Neural crest cell (in vitro differentiated cells): ENCODE data around the gene FAM13A. TPM values are rescaled to one million over a fixed set of nuclear protein-coding genes. Genes with fewer than 3 reads are reported as not detected.

ENCODE experiments used
- DNase-seq: peaks from one replicate; pipeline ENCODE4 v3.0.0; 2021; ENCODE audit warnings: low read depth, mixed read lengths, low spot score
- H3K27ac Mint-ChIP-seq: one replicate; pipeline ENCODE4 v1.8.0; 2021; ENCODE audit warnings: mild to moderate bottlenecking, mixed read lengths; ENCODE audit not compliant: unreplicated experiment
- H3K27me3 Mint-ChIP-seq: 2 replicates; pipeline ENCODE4 v1.8.0; 2021; ENCODE audit warnings: low read depth, mild to moderate bottlenecking, mixed read lengths
- H3K36me3 Mint-ChIP-seq: 2 replicates; pipeline ENCODE4 v1.8.0; 2021; ENCODE audit warnings: low read depth, mild to moderate bottlenecking, mixed read lengths
- H3K4me1 Mint-ChIP-seq: 2 replicates; pipeline ENCODE4 v1.8.0; 2021; ENCODE audit warnings: mixed read lengths
- H3K4me3 Mint-ChIP-seq: one replicate; pipeline ENCODE4 v1.8.0; 2021; ENCODE audit warnings: mild to moderate bottlenecking, mixed read lengths
- H3K9me3 Mint-ChIP-seq: 2 replicates; pipeline ENCODE4 v1.8.0; 2021; ENCODE audit warnings: mixed read lengths
- CTCF ChIP-seq: fragments of 200-600 bp; sonication (generic); conservative IDR thresholded peaks from 2 replicates; pipeline ENCODE4 v1.5.0; 2021; ENCODE audit warnings: antibody characterized with exemption, mild to moderate bottlenecking
- total RNA-seq: library from RNA; stranded (reverse); gene quantifications from 2 replicates; pipeline ENCODE4 v1.2.1, GENCODE V29; 2021

Gene FAM13A
- total RNA-seq, 1 donor from 2014 or later, result 18.1 TPM

DNA sequence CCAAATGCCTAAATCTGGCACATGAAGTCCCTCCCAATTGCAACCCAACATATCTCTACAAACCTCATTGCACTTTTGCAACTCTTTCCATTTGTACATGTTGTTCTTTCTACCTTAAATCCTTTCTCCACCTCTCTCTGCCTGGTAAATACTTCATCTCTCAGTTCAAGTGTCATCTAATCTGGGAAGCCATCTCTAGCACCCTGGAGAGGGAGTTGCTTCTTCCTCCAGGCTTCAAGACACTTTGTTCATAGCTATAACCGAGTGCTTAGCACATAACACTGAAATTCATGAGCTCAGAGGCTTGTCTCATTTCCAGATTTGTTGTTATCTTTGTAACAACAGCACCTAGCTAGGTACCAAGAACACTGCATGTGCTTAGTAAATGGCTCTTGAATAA, 244.6 kb downstream of the FAM13A start:
- DNase-seq, result no peak
- Mint-ChIP-seq H3K27ac (no peak overlapping the region), H3K9me3 (no peaks in the 10 kb centered on the region), H3K27me3 (no peaks in the 10 kb centered on the region), H3K36me3 (no peaks in the 10 kb centered on the region), H3K4me1 (peaks cover 7% of the 10 kb centered on the region), H3K4me3 (no peak overlapping the region)
- TF ChIP-seq CTCF, result no peak

DNA sequence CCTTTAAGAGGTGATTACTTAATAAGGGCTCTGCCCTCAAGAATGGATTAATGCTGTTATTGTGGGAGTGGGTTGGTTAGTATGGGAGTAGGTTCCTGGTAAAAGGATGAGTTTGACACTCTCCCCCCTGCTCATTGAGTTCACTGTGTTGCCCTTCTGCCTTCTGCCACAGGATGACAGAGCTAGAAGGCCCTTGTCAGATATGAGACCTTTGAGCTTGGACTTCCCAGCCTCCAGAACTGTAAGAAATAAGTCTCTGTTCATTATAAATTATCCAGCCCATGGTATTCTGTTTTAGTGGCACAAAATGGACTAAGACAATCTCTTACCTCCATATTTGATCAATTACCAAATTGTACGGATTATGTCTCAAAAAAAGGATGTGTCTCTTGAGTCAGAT, 245.1 kb downstream of the FAM13A start:
- Mint-ChIP-seq H3K9me3 (no peaks in the 10 kb centered on the region), H3K36me3 (no peaks in the 10 kb centered on the region), H3K27me3 (no peaks in the 10 kb centered on the region), H3K27ac (no peak overlapping the region), H3K4me1 (peaks cover 7% of the 10 kb centered on the region), H3K4me3 (no peak overlapping the region)
- no peak for TF ChIP-seq CTCF
- no peak for DNase-seq

DNA sequence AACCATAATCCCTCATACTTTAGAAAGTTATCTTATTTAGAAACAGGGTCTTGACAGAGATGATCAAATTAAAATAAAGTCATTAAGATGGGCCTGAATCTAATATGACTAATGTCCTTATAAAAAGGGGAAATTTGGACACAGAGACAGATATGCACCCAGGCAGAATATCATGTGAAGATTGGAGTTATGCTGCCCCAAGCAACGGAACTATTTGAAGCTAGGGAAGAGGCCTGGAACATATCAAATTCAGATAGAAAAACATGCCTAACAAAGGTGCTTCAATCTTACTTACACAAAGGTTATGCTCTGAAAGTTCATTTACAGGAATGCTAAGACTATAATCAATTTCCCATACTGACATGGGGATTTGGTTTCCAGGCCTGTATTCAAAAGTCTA, 246.7 kb downstream of the FAM13A start:
- Mint-ChIP-seq H3K27me3 (no peaks in the 10 kb centered on the region), H3K27ac (no peak overlapping the region), H3K4me3 (no peak overlapping the region)

GRCh38 chr4:88809576-88810219, 247.3 kb downstream of the FAM13A start:
- no peaks in the 10 kb centered on the region for H3K27me3 Mint-ChIP-seq
- H3K9me3 Mint-ChIP-seq, result no peaks in the 10 kb centered on the region
- TF ChIP-seq CTCF, result no peak
- no peaks in the 10 kb centered on the region for H3K36me3 Mint-ChIP-seq
- no peaks in the 10 kb centered on the region for H3K4me1 Mint-ChIP-seq
- no peak for DNase-seq
- H3K27ac Mint-ChIP-seq, result no peak overlapping the region
- H3K4me3 Mint-ChIP-seq, result no peak overlapping the region

More for the DNA sequence above, 246.7 kb downstream of the FAM13A start:
- Mint-ChIP-seq H3K4me1 (no peaks in the 10 kb centered on the region), H3K36me3 (no peaks in the 10 kb centered on the region), H3K9me3 (no peaks in the 10 kb centered on the region)
- TF ChIP-seq CTCF, result no peak
- DNase-seq, result no peak

GRCh38 chr4:88809101-88809500, 247.9 kb downstream of the FAM13A start:
- Mint-ChIP-seq H3K27ac (no peak overlapping the region), H3K9me3 (no peaks in the 10 kb centered on the region), H3K36me3 (no peaks in the 10 kb centered on the region), H3K4me3 (no peak overlapping the region), H3K27me3 (no peaks in the 10 kb centered on the region), H3K4me1 (no peaks in the 10 kb centered on the region)
- no peak for DNase-seq
- TF ChIP-seq CTCF, result no peak
